Transverse colon (tissue), 3 donors: ENCODE measurements around the gene NAPG.
"Not testable (repeated sequence)": the region's sequence is repeated elsewhere in the genome, so short reads cannot be mapped to it uniquely, and the experiment has no call there.

Experiments used
- POLR2A ChIP-seq: fragments of 450-650 bp; IDR thresholded peaks from one replicate; pipeline ENCODE4 v1.6.1; 2016; ENCODE audit warnings: antibody characterized with exemption, mild to moderate bottlenecking, moderate library complexity
- TF ChIP-seq, protein P1 (sequence below), 5 experiments: fragments of 200-600 bp in 3 of 5; fragments of 450-650 bp in 2 of 5; sonication (generic) in 3 of 5; IDR thresholded peaks; 1 replicate in 2 of 5; 2 replicates in 3 of 5; pipeline ENCODE4 v1.5.1; 2016 to 2017; ENCODE audit warnings: antibody characterized with exemption in 5 of 5, inconsistent platforms in 3 of 5, mild to moderate bottlenecking in 2 of 5, moderate library complexity in 1 of 5

DNA sequence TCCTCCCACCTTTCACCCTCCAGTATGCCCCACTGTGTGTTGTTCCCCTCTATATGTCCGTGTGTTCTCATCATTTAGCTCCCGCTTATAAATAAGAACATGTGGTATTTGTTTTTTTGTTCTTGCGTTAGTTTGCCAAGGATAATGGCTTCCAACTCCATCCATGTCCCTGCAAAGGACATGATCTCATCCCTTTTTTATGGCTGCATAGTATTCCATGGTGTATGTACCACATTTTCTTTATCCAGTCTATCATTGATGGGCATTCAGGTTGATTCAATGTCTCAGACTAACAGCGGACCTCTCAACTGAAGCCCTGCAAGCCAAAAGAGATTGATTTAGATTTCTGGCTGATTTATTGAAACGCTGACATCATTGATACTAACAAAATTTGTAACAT is 44.1 kb downstream of the NAPG start:
- TF ChIP-seq, protein P1, sequence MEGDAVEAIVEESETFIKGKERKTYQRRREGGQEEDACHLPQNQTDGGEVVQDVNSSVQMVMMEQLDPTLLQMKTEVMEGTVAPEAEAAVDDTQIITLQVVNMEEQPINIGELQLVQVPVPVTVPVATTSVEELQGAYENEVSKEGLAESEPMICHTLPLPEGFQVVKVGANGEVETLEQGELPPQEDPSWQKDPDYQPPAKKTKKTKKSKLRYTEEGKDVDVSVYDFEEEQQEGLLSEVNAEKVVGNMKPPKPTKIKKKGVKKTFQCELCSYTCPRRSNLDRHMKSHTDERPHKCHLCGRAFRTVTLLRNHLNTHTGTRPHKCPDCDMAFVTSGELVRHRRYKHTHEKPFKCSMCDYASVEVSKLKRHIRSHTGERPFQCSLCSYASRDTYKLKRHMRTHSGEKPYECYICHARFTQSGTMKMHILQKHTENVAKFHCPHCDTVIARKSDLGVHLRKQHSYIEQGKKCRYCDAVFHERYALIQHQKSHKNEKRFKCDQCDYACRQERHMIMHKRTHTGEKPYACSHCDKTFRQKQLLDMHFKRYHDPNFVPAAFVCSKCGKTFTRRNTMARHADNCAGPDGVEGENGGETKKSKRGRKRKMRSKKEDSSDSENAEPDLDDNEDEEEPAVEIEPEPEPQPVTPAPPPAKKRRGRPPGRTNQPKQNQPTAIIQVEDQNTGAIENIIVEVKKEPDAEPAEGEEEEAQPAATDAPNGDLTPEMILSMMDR (IDR thresholded peaks at IDR 0.05) = not testable (repeated sequence)
- TF ChIP-seq POLR2A = not testable (repeated sequence)
